A673 (cell line): ENCODE measurements around the gene RBBP9.

Experiments used
- EZH2 ChIP-seq: fragments of 200-600 bp; sonication (generic); IDR thresholded peaks from 2 replicates; pipeline ENCODE4 v1.6.1; 2017; ENCODE audit warnings: borderline replicate concordance, low read depth, mild to moderate bottlenecking, mixed read lengths, antibody characterized with exemption, low read length; ENCODE audit not compliant: poor library complexity, severe bottlenecking
- TF ChIP-seq, protein P1 (sequence below): fragments of 300-800, 200-600 bp; sonication (generic); conservative IDR thresholded peaks from 2 replicates; pipeline ENCODE4 v1.5.1; 2017; ENCODE audit warnings: low read depth, mild to moderate bottlenecking, antibody characterized with exemption, low read length, moderate library complexity, mixed read lengths

DNA sequence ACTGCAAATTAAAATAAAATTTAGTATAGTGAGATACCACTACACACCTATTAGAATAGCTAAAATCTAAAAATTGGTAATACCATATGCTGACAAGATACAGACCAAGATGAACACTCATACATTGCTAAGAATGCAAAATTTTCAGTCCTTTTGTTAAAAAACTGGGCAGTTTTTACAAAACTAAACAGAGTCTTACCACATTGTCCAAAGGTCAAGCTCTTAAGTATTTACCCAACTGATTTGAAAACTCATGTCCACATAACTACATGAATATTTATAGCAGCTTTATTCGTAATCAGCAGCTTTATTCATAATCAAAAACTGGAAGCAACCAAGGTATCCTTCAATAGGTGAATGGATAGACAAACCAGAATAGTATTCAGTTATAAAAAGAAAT lies 19.8 kb downstream of the RBBP9 start:
- TF ChIP-seq, protein P1, sequence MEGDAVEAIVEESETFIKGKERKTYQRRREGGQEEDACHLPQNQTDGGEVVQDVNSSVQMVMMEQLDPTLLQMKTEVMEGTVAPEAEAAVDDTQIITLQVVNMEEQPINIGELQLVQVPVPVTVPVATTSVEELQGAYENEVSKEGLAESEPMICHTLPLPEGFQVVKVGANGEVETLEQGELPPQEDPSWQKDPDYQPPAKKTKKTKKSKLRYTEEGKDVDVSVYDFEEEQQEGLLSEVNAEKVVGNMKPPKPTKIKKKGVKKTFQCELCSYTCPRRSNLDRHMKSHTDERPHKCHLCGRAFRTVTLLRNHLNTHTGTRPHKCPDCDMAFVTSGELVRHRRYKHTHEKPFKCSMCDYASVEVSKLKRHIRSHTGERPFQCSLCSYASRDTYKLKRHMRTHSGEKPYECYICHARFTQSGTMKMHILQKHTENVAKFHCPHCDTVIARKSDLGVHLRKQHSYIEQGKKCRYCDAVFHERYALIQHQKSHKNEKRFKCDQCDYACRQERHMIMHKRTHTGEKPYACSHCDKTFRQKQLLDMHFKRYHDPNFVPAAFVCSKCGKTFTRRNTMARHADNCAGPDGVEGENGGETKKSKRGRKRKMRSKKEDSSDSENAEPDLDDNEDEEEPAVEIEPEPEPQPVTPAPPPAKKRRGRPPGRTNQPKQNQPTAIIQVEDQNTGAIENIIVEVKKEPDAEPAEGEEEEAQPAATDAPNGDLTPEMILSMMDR = no peak
- no peak for TF ChIP-seq EZH2
